ENCODE results near the gene PDE4B. TPM values are rescaled to one million over a fixed set of nuclear protein-coding genes. Genes with fewer than 3 reads are reported as not detected.
"Not testable (repeated sequence)": the region's sequence is repeated elsewhere in the genome, so short reads cannot be mapped to it uniquely, and the experiment has no call there.

The PDE4B gene
- total RNA-seq, 2 donors from 2014 or later, result 18.1 to 55.4 TPM

DNA sequence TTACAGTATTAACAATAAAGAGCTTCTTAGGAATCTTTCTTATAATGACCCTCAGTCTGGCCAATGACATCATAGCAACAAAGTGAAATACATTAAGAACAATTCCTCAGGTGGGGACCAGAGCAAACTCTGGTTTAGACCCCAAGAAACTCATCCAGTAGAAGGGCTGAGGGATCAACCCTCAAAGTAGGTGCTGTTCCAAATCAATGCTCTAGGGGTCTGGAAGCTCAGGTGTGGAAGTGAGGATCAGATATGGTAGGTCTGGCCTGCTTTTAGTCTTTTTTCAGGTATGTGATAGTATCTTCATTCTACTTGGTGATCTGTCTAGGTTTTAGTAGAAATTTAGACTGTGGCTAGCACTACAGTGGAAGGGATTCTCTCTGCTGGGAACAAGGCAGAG lies 291.7 kb downstream of the PDE4B start:
- no peaks in the 10 kb centered on the region for H3K4me1 ChIP-seq (replicated peaks)
- no peak for DNase-seq (ENCODE audit: low spot score)
- no peaks in the 10 kb centered on the region for H3K27me3 ChIP-seq (replicated peaks; ENCODE audit: insufficient read depth)
- H3K4me3 ChIP-seq, result no peak overlapping the region
- no peak overlapping the region for H3K27ac ChIP-seq
- no peak for TF ChIP-seq POLR2A (IDR thresholded peaks at IDR 0.05)
- TF ChIP-seq, protein P1, sequence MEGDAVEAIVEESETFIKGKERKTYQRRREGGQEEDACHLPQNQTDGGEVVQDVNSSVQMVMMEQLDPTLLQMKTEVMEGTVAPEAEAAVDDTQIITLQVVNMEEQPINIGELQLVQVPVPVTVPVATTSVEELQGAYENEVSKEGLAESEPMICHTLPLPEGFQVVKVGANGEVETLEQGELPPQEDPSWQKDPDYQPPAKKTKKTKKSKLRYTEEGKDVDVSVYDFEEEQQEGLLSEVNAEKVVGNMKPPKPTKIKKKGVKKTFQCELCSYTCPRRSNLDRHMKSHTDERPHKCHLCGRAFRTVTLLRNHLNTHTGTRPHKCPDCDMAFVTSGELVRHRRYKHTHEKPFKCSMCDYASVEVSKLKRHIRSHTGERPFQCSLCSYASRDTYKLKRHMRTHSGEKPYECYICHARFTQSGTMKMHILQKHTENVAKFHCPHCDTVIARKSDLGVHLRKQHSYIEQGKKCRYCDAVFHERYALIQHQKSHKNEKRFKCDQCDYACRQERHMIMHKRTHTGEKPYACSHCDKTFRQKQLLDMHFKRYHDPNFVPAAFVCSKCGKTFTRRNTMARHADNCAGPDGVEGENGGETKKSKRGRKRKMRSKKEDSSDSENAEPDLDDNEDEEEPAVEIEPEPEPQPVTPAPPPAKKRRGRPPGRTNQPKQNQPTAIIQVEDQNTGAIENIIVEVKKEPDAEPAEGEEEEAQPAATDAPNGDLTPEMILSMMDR (IDR thresholded peaks at IDR 0.05), result no peak
- no peak for TF ChIP-seq POLR2AphosphoS5 (IDR thresholded peaks at IDR 0.05)
- no peaks in the 10 kb centered on the region for H3K36me3 ChIP-seq
- H3K9me3 ChIP-seq, result no peaks in the 10 kb centered on the region
- intact Hi-C loops (cut with DNase I), result no loop called here

GRCh38 chr1:66085600-66085999 lies 292.9 kb downstream of the PDE4B start:
- H3K36me3 ChIP-seq, result no peaks in the 10 kb centered on the region
- H3K27me3 ChIP-seq (replicated peaks; ENCODE audit: insufficient read depth), result no peaks in the 10 kb centered on the region
- no peak overlapping the region for H3K27ac ChIP-seq
- H3K9me3 ChIP-seq, result no peaks in the 10 kb centered on the region
- no peak overlapping the region for H3K4me3 ChIP-seq
- DNase-seq (ENCODE audit: low spot score), result no peak
- no peak for TF ChIP-seq POLR2A (IDR thresholded peaks at IDR 0.05)
- no peak for TF ChIP-seq POLR2AphosphoS5 (IDR thresholded peaks at IDR 0.05)
- TF ChIP-seq, protein P1 (IDR thresholded peaks at IDR 0.05), result no peak
- 67% methylated on average over 4 of the region's 4 CpGs for WGBS
- intact Hi-C loops (cut with DNase I), result no loop called here
- no peaks in the 10 kb centered on the region for H3K4me1 ChIP-seq (replicated peaks)

DNA sequence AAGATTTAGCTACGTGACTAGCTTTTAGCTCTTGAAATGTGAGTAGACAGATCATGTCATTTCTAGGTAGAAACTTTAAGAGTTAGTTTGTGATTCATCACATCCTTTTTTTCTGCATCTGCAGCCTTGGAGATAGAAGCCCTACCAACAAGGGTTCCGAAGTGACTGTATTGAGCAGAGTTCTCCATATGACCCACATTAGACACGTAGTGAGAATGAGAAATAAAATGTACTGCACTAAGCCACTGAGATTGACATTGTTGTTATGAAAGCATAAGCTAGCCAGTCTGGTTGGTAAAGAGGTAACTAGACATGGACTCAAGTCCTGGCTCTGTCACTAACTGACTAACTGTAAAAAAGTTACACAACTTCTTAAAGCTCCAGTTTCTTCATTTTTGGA lies 296.1 kb downstream of the PDE4B start:
- no peak for TF ChIP-seq POLR2AphosphoS5 (IDR thresholded peaks at IDR 0.05)
- TF ChIP-seq POLR2A (IDR thresholded peaks at IDR 0.05), result no peak
- TF ChIP-seq, protein P1 (IDR thresholded peaks at IDR 0.05), result no peak
- no peak overlapping the region for H3K27ac ChIP-seq
- intact Hi-C loops (cut with DNase I), result no loop called here
- H3K36me3 ChIP-seq, result no peaks in the 10 kb centered on the region
- WGBS, result 81% methylated on average over 3 of the region's 3 CpGs
- no peaks in the 10 kb centered on the region for H3K9me3 ChIP-seq
- no peak overlapping the region for H3K4me3 ChIP-seq
- no peak for DNase-seq (ENCODE audit: low spot score)
- no peaks in the 10 kb centered on the region for H3K4me1 ChIP-seq (replicated peaks)
- H3K27me3 ChIP-seq (replicated peaks; ENCODE audit: insufficient read depth), result no peaks in the 10 kb centered on the region

GRCh38 chr1:66090859-66091457 lies 298.3 kb downstream of the PDE4B start:
- WGBS, result 68% methylated on average over 7 of the region's 7 CpGs
- Histone ChIP-seq H3K9me3 (no peaks in the 10 kb centered on the region), H3K4me1 (replicated peaks) (no peaks in the 10 kb centered on the region), H3K27ac (no peak overlapping the region), H3K36me3 (no peaks in the 10 kb centered on the region), H3K4me3 (no peak overlapping the region), H3K27me3 (replicated peaks; ENCODE audit: insufficient read depth) (no peaks in the 10 kb centered on the region)
- intact Hi-C loops (cut with DNase I), result no loop called here
- DNase-seq (ENCODE audit: low spot score), result no peak
- TF ChIP-seq POLR2A (IDR thresholded peaks at IDR 0.05) (no peak), POLR2AphosphoS5 (IDR thresholded peaks at IDR 0.05) (no peak)
- TF ChIP-seq, protein P1 (IDR thresholded peaks at IDR 0.05), result no peak

GRCh38 chr1:66095190-66095589 lies 302.5 kb downstream of the PDE4B start:
- DNase-seq (ENCODE audit: low spot score), result no peak
- intact Hi-C loops (cut with DNase I), result no loop called here
- Histone ChIP-seq H3K36me3 (no peaks in the 10 kb centered on the region), H3K27me3 (replicated peaks; ENCODE audit: insufficient read depth) (no peaks in the 10 kb centered on the region), H3K9me3 (no peaks in the 10 kb centered on the region), H3K4me3 (no peak overlapping the region), H3K27ac (no peak overlapping the region), H3K4me1 (replicated peaks) (no peaks in the 10 kb centered on the region)
- TF ChIP-seq, protein P1 (IDR thresholded peaks at IDR 0.05), result no peak
- TF ChIP-seq POLR2A (IDR thresholded peaks at IDR 0.05) (no peak), POLR2AphosphoS5 (IDR thresholded peaks at IDR 0.05) (no peak)
- 95% methylated on average over 1 of the region's 1 CpG for WGBS

- H3K4me3 ChIP-seq; H3K9me3 ChIP-seq; H3K4me1 ChIP-seq (replicated peaks); H3K36me3 ChIP-seq; DNase-seq (ENCODE audit: low spot score); H3K27ac ChIP-seq; intact Hi-C loops (cut with DNase I); H3K27me3 ChIP-seq (replicated peaks; ENCODE audit: insufficient read depth): not testable (repeated sequence)
- 100% methylated on average over 4 of the region's 4 CpGs for WGBS
Measured at GRCh38 chr1:66100959-66101358, 308.3 kb downstream of the PDE4B start.

GRCh38 chr1:66104076-66104475 lies 311.4 kb downstream of the PDE4B start:
- H3K9me3 ChIP-seq; H3K4me1 ChIP-seq (replicated peaks); intact Hi-C loops (cut with DNase I); H3K27me3 ChIP-seq (replicated peaks; ENCODE audit: insufficient read depth); H3K4me3 ChIP-seq; H3K27ac ChIP-seq; H3K36me3 ChIP-seq; DNase-seq (ENCODE audit: low spot score): not testable (repeated sequence)
- WGBS, result 98% methylated on average over 3 of the region's 5 CpGs
